Ishikawa (cell line): ENCODE measurements around the gene TREX2.

Source experiments
- CEBPB ChIP-seq: IDR thresholded peaks from 2 replicates; pipeline ENCODE4 v1.6.1; 2012
- CREB1 ChIP-seq: IDR thresholded peaks from 2 replicates; pipeline ENCODE4 v1.6.1; 2012; ENCODE audit warnings: low read depth
- EGR1 ChIP-seq: IDR thresholded peaks from 2 replicates; pipeline ENCODE4 v1.6.1; 2012
- EP300 ChIP-seq: IDR thresholded peaks from 2 replicates; pipeline ENCODE4 v1.6.1; 2012; ENCODE audit warnings: borderline replicate concordance
- FOXM1 ChIP-seq: IDR thresholded peaks from 2 replicates; pipeline ENCODE4 v1.6.1; 2012; ENCODE audit warnings: low read depth, borderline replicate concordance
- NFIC ChIP-seq: IDR thresholded peaks from 2 replicates; pipeline ENCODE4 v1.6.1; 2012
- RAD21 ChIP-seq: IDR thresholded peaks from 2 replicates; pipeline ENCODE4 v1.6.1; 2012; ENCODE audit warnings: low read depth
- REST ChIP-seq: IDR thresholded peaks from 2 replicates; pipeline ENCODE4 v1.6.1; 2012; ENCODE audit warnings: low read depth, mild to moderate bottlenecking
- TAF1 ChIP-seq: IDR thresholded peaks from 2 replicates; pipeline ENCODE4 v1.6.1; 2012; ENCODE audit warnings: low read depth, mild to moderate bottlenecking
- TCF12 ChIP-seq: IDR thresholded peaks from 2 replicates; pipeline ENCODE4 v1.6.1; 2012; ENCODE audit warnings: low read depth
- TEAD4 ChIP-seq: IDR thresholded peaks from 2 replicates; pipeline ENCODE4 v1.6.1; 2012
- USF1 ChIP-seq: IDR thresholded peaks from 2 replicates; pipeline ENCODE4 v1.6.1; 2012
- YY1 ChIP-seq: IDR thresholded peaks from 2 replicates; pipeline ENCODE4 v1.6.1; 2012; ENCODE audit warnings: low read depth
- ZBTB7A ChIP-seq: IDR thresholded peaks from 2 replicates; pipeline ENCODE4 v1.6.1; 2012; ENCODE audit warnings: low read depth
- TF ChIP-seq, protein P1 (sequence below): IDR thresholded peaks from 2 replicates; pipeline ENCODE4 v1.6.1; 2012

TREX2 gene

DNA sequence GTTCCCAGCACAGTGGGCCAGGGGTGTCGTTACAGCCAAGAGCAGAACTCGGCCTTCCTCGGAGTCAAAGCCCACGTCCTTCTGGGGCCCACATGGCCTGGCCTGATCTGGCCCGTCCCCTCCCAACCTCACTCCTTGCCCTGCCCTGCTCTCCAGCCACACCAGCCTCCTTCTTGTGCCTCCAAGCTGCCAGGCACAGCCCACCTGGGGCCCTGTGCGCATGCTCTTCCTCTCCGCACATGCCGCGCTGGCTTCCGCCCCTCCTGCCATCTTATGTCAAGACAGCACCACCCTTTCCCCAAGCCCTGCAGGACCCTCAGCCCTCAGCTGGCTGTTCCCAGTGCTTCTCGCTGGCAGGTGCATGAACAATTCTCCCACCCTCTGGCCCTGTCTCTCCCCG is 17.7 kb upstream of the TREX2 start:
- no peak for TF ChIP-seq EP300
- no peak for TF ChIP-seq TEAD4
- no peak for TF ChIP-seq CEBPB
- TF ChIP-seq EGR1: no peak
- TF ChIP-seq, protein P1, sequence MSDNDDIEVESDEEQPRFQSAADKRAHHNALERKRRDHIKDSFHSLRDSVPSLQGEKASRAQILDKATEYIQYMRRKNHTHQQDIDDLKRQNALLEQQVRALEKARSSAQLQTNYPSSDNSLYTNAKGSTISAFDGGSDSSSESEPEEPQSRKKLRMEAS: no peak

GRCh38 chrX:153463031-153463430 is 17.2 kb upstream of the TREX2 start:
- TF ChIP-seq FOXM1: no peak
- TF ChIP-seq TAF1: no peak
- no peak for TF ChIP-seq TCF12
- TF ChIP-seq EP300: no peak

GRCh38 chrX:153462291-153462690 is 16.4 kb upstream of the TREX2 start:
- no peak for TF ChIP-seq REST
- TF ChIP-seq NFIC: no peak
- no peak for TF ChIP-seq YY1
- TF ChIP-seq EP300: no peak
- no peak for TF ChIP-seq TEAD4
- TF ChIP-seq TAF1: no peak
- TF ChIP-seq TCF12: no peak
- TF ChIP-seq, protein P1: no peak
- TF ChIP-seq RAD21: no peak
- TF ChIP-seq ZBTB7A: no peak
- TF ChIP-seq CEBPB: no peak
- TF ChIP-seq FOXM1: no peak
- TF ChIP-seq EGR1: no peak
- no peak for TF ChIP-seq USF1
- TF ChIP-seq CREB1: no peak

DNA sequence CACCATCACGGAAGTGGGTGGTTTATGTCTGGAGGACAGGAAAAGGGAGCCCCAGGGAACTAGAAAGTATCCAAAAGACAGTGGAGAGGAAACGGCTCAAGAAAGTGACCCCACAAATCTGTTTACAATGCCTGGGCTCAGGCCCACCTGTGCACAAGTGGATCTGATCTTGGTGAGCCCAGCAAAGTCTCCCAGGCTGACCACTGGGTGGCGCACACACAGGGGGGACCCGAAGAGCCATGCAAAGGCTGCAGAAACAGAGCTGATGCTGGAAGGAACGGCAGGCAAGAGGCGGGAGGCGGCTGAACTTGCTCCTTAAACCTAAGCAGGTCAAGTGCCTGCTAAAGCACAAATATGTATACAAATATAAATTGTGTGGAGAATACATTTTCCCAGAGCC is 15.0 kb upstream of the TREX2 start:
- TF ChIP-seq TCF12 (no peak), RAD21 (peak; percentile 33; the same call in 1 of the 2 replicates)

GRCh38 chrX:153459986-153460385 is 14.1 kb upstream of the TREX2 start:
- TF ChIP-seq USF1 (no peak), FOXM1 (no peak), CREB1 (no peak), NFIC (no peak), EP300 (no peak), YY1 (no peak), TCF12 (no peak), ZBTB7A (no peak), RAD21 (no peak), EGR1 (no peak), CEBPB (no peak), TEAD4 (no peak), TAF1 (no peak), REST (no peak)
- TF ChIP-seq, protein P1: no peak

GRCh38 chrX:153458476-153458875 is 12.6 kb upstream of the TREX2 start:
- no peak for TF ChIP-seq REST
- TF ChIP-seq TEAD4: no peak
